ENCODE data around the gene OR1I1.

DNA sequence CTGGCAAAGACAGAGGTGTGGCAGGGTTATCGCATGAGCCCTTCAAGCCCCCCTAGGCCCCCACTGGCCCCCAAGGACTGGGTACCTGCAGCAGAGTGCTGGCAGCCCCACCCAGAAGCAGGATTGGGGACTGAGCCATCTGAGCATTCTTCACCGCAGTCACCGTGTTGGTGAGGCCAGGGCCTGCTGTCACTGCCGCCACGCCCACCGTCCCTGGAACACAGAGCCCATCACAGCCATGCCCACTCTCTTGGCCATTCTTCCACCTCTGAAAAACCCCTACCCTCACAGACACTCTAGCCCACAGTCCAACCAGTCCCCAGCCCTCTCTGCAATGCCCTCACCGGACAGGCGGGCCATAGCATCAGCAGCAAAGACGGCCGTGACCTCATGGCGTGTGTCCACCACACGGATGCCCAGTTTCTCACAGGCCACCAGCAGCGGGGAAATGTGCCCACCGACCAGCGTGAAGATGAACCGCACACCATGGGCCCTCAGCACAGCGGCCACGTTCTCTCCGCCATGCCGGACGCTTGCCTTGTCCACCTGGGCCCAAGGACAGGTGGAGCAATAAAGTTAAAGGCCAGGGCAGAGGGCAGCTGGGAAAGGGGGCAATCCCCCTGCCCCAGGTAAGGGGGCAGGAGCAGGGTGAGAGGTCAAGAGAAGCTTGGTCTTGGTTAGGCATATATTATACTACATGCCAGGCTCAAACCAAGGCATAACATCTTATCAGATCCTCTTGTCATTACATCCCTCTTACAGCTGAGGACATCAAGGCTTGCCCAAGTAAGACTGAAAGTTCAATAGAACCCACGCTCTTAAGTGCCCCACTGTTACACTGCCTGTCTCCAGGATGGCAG, 41.2 kb downstream of the OR1I1 start:
- TF ChIP-seq, protein P1, sequence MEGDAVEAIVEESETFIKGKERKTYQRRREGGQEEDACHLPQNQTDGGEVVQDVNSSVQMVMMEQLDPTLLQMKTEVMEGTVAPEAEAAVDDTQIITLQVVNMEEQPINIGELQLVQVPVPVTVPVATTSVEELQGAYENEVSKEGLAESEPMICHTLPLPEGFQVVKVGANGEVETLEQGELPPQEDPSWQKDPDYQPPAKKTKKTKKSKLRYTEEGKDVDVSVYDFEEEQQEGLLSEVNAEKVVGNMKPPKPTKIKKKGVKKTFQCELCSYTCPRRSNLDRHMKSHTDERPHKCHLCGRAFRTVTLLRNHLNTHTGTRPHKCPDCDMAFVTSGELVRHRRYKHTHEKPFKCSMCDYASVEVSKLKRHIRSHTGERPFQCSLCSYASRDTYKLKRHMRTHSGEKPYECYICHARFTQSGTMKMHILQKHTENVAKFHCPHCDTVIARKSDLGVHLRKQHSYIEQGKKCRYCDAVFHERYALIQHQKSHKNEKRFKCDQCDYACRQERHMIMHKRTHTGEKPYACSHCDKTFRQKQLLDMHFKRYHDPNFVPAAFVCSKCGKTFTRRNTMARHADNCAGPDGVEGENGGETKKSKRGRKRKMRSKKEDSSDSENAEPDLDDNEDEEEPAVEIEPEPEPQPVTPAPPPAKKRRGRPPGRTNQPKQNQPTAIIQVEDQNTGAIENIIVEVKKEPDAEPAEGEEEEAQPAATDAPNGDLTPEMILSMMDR (conservative IDR thresholded peaks at IDR 0.05), result no peak
- TF ChIP-seq EZH2 (IDR thresholded peaks at IDR 0.05; ENCODE audit: low read depth), result no peak

All from PC-9 (cell line).